GM21367 (cell line): ENCODE measurements around the gene DBF4B.
"Not testable (repeated sequence)": the region's sequence is repeated elsewhere in the genome, so short reads cannot be mapped to it uniquely, and the experiment has no call there.

ENCODE experiments used
- ATAC-seq: cut with Tn5 transposase; IDR thresholded peaks from one replicate; pipeline ENCODE4 v1.9.1; 2021; ENCODE audit not compliant: unreplicated experiment

Gene DBF4B

GRCh38 chr17:44733753-44734152 lies 25.3 kb downstream of the DBF4B start:
- ATAC-seq = no peak

GRCh38 chr17:44734272-44734671 lies 25.8 kb downstream of the DBF4B start:
- ATAC-seq = no peak

GRCh38 chr17:44736551-44737240 lies 28.2 kb downstream of the DBF4B start:
- ATAC-seq = no peak

- ATAC-seq = no peak
These were observed 29.9 kb downstream of the DBF4B start for GRCh38 chr17:44738214-44738906.

GRCh38 chr17:44741316-44741715 lies 32.9 kb downstream of the DBF4B start:
- no peak for ATAC-seq

GRCh38 chr17:44745301-44745700 lies 36.8 kb downstream of the DBF4B start:
- no peak for ATAC-seq

- ATAC-seq = not testable (repeated sequence)
These were observed 37.3 kb downstream of the DBF4B start for GRCh38 chr17:44745738-44746137.

- ATAC-seq = no peak
These were observed 39.1 kb downstream of the DBF4B start for GRCh38 chr17:44747566-44747965.

- ATAC-seq = no peak
These were observed 40.9 kb downstream of the DBF4B start for GRCh38 chr17:44749076-44749979.

- ATAC-seq = no peak
These were observed 41.5 kb downstream of the DBF4B start for GRCh38 chr17:44749980-44750318.

- ATAC-seq = no peak
These were observed 42.9 kb downstream of the DBF4B start for GRCh38 chr17:44751331-44751730.

GRCh38 chr17:44751806-44752205 lies 43.3 kb downstream of the DBF4B start:
- no peak for ATAC-seq

GRCh38 chr17:44752953-44753861 lies 44.7 kb downstream of the DBF4B start:
- no peak for ATAC-seq

GRCh38 chr17:44754276-44754675 lies 45.8 kb downstream of the DBF4B start:
- no peak for ATAC-seq

GRCh38 chr17:44755180-44755579 lies 46.7 kb downstream of the DBF4B start:
- not testable (repeated sequence) for ATAC-seq

- no peak for ATAC-seq
These were observed 48.8 kb downstream of the DBF4B start for GRCh38 chr17:44757045-44757917.

GRCh38 chr17:44757918-44758413 lies 49.5 kb downstream of the DBF4B start:
- no peak for ATAC-seq

GRCh38 chr17:44758414-44759085 lies 50.1 kb downstream of the DBF4B start, which contains the start of gene ADAM11:
Gene ADAM11, plus strand, starts transcription at chr17:44758988. Its CDS starts 212 bp downstream, at chr17:44759200.
- no peak for ATAC-seq
